H1 (cell line): ENCODE measurements around the gene SPECC1. TPM values are rescaled to one million over a fixed set of nuclear protein-coding genes. Genes with fewer than 3 reads are reported as not detected.

Source experiments
- CBX8 ChIP-seq: fragments of 300-800, 300-1000 bp; sonication (generic); IDR thresholded peaks from 2 replicates; pipeline ENCODE4 v1.7.1; 2016; ENCODE audit warnings: low read depth, low read length, borderline replicate concordance
- GTF2F1 ChIP-seq: IDR thresholded peaks from 2 replicates; pipeline ENCODE4 v1.6.1; 2012; ENCODE audit warnings: low read depth, low read length, improper control_type of control experiment, borderline replicate concordance
- JUND ChIP-seq: IDR thresholded peaks from 2 replicates; pipeline ENCODE4 v1.6.1; 2011; ENCODE audit warnings: mild to moderate bottlenecking, improper control_type of control experiment, low read length
- KDM1A ChIP-seq: fragments of 200-600, 300-600 bp; sonication (generic); IDR thresholded peaks from 2 replicates; pipeline ENCODE4 v1.7.1; 2016; ENCODE audit warnings: mild to moderate bottlenecking, low read length, borderline replicate concordance
- SIN3A ChIP-seq, 2 experiments: IDR thresholded peaks in 1 of 2; conservative IDR thresholded peaks in 1 of 2; 2 replicates each; pipeline ENCODE4 v1.6.1; 2011 to 2012; ENCODE audit warnings: low read length in 2 of 2, improper control_type of control experiment in 1 of 2, low read depth in 1 of 2, mild to moderate bottlenecking in 1 of 2
- SP2 ChIP-seq: IDR thresholded peaks from 2 replicates; pipeline ENCODE4 v1.6.1; 2012; ENCODE audit warnings: mild to moderate bottlenecking, low read length, inconsistent platforms
- TBP ChIP-seq: IDR thresholded peaks from 2 replicates; pipeline ENCODE4 v1.6.1; 2011; ENCODE audit warnings: low read depth, low read length, improper control_type of control experiment
- TCF12 ChIP-seq: IDR thresholded peaks from 2 replicates; pipeline ENCODE4 v1.6.1; 2011; ENCODE audit warnings: low read depth, mild to moderate bottlenecking, low read length
- ZNF274 ChIP-seq: IDR thresholded peaks from 2 replicates; pipeline ENCODE4 v1.7.0; 2012; ENCODE audit warnings: low read length, borderline replicate concordance; ENCODE audit errors: extremely low read depth
- polyA plus RNA-seq, 7 experiments: library from polyadenylated mRNA; depleted of rRNA in 3 of 7; stranded (reverse) in 5 of 7; unstranded in 2 of 7; fragments of >200 nt in 5 of 7; fragments of 200-250 nt in 2 of 7; gene quantifications; 1 replicate in 5 of 7; 2 replicates in 1 of 7; 4 replicates in 1 of 7; pipeline versions ENCODE4 v1.2.1 to v1.2.3, GENCODE V29; 2011 to 2013; ENCODE audit warnings: missing spikeins in 2 of 7, mixed read lengths in 2 of 7
- total RNA-seq: library from RNA; stranded (reverse); fragmentation: NEBNext Ultra II Directional; extraction: Animal tissue kit (Norgen Biotek cat#: 25700); gene quantifications from 2 replicates; pipeline ENCODE4 v1.2.1, GENCODE V29; 2021
- TF ChIP-seq, protein P1 (sequence below): IDR thresholded peaks from 2 replicates; pipeline ENCODE4 v1.6.1; 2011; ENCODE audit warnings: low read depth, mild to moderate bottlenecking, low read length; ENCODE audit not compliant: insufficient read depth
- TF ChIP-seq, protein P2 (sequence below): IDR thresholded peaks from 2 replicates; pipeline ENCODE4 v1.6.1; 2012; ENCODE audit warnings: low read length, inconsistent platforms
- TF ChIP-seq, protein P3 (sequence below), 3 experiments: IDR thresholded peaks; 1 replicate in 2 of 3; 2 replicates in 1 of 3; pipeline versions ENCODE4 v1.5.1 to v1.6.1; 2011; ENCODE audit warnings: low read length in 3 of 3, mild to moderate bottlenecking in 3 of 3, inconsistent platforms in 2 of 3, low read depth in 1 of 3, moderate library complexity in 1 of 3; ENCODE audit not compliant: insufficient read depth in 1 of 3; ENCODE audit errors: control extremely low read depth in 1 of 3

Gene SPECC1
- total and polyA plus RNA-seq, 2 of the 8 experiments (the other 6 are each of a cell fraction or from before 2014, with no cell fraction given), result 35.8 to 87.9 TPM

DNA sequence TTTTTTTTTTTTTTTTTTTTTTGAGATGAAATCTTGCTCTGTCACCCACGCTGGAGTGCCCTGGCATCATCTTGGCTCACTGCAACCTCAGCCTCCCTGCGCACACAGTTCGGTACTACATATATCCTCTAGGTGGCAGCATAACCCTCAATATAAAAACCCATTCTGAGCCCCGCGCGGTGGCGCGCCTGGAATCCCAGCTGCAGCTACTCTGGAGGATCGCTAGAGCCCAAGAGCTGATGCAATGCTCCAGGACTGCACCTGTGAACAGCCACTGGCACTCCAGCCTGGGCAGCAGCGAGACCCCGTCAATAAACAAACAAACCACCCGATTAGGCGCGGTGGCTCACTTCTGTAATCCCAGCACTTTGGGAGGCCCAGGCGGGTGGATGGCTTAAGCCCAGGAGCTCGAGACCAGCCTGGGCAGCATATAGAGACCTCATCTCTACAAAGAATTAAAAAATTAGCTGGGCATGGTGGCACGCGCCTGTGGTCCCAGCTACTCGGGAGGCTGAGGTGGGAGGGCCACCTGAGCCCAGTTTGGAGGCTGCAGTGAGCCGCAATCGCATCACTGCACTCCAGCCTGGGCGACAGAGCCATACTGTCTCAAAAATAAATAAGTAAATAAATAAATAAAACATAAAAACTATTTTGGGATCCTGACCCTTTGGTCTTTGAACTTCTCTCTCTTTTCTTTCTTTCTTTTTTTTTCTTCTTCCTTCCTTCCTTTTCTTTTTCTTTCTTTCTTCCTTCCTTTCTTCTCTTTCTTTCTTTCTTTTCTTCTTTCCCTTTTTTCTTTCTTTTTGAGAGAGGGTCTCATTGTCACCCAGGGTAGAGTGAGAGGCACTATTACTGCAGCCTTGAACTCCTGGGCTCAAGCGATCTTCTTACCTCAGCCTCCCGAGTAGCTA lies 16.1 kb upstream of the SPECC1 start (continued):
- TF ChIP-seq KDM1A, result peak; percentile 71; the same call in 1 of the 2 replicates
- TF ChIP-seq SIN3A (conservative IDR thresholded peaks at IDR 0.05 in 1 of 2, IDR thresholded peaks at IDR 0.05 in 1 of 2; ENCODE audit: low read depth in 1 of 2, low read length in 2 of 2), result peak in 1 of 2 experiments; percentile 63; a peak in 1 of 4 replicates
- TF ChIP-seq, protein P1, sequence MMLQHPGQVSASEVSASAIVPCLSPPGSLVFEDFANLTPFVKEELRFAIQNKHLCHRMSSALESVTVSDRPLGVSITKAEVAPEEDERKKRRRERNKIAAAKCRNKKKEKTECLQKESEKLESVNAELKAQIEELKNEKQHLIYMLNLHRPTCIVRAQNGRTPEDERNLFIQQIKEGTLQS, result peak; percentile 84
- no peak for TF ChIP-seq ZNF274
- TF ChIP-seq, protein P2, sequence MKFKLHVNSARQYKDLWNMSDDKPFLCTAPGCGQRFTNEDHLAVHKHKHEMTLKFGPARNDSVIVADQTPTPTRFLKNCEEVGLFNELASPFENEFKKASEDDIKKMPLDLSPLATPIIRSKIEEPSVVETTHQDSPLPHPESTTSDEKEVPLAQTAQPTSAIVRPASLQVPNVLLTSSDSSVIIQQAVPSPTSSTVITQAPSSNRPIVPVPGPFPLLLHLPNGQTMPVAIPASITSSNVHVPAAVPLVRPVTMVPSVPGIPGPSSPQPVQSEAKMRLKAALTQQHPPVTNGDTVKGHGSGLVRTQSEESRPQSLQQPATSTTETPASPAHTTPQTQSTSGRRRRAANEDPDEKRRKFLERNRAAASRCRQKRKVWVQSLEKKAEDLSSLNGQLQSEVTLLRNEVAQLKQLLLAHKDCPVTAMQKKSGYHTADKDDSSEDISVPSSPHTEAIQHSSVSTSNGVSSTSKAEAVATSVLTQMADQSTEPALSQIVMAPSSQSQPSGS, result 0 out of 2 replicates have a peak, but pooled peaks have one; percentile 31
- TF ChIP-seq, protein P3, sequence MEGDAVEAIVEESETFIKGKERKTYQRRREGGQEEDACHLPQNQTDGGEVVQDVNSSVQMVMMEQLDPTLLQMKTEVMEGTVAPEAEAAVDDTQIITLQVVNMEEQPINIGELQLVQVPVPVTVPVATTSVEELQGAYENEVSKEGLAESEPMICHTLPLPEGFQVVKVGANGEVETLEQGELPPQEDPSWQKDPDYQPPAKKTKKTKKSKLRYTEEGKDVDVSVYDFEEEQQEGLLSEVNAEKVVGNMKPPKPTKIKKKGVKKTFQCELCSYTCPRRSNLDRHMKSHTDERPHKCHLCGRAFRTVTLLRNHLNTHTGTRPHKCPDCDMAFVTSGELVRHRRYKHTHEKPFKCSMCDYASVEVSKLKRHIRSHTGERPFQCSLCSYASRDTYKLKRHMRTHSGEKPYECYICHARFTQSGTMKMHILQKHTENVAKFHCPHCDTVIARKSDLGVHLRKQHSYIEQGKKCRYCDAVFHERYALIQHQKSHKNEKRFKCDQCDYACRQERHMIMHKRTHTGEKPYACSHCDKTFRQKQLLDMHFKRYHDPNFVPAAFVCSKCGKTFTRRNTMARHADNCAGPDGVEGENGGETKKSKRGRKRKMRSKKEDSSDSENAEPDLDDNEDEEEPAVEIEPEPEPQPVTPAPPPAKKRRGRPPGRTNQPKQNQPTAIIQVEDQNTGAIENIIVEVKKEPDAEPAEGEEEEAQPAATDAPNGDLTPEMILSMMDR (IDR thresholded peaks at IDR 0.05; ENCODE audit: control extremely low read depth in 1 of 3, insufficient read depth in 1 of 3, low read depth in 1 of 3, low read length in 3 of 3), result peak; percentile 63 to 97 (median 74)
- TF ChIP-seq JUND, result peak; percentile 82; the same call in 1 of the 2 replicates
- TF ChIP-seq GTF2F1, result 0 out of 2 replicates have a peak, but pooled peaks have one; percentile 31
- no peak for TF ChIP-seq SP2
- peak; percentile 58; the same call in 1 of the 2 replicates for TF ChIP-seq TBP
- peak; percentile 90; the same call in 1 of the 2 replicates for TF ChIP-seq TCF12
- TF ChIP-seq CBX8, result no peak
